GM21447 (cell line): ENCODE measurements around the gene FREM2.

Experiments used
- ATAC-seq: cut with Tn5 transposase; IDR thresholded peaks from one replicate; pipeline ENCODE4 v1.9.1; 2021; ENCODE audit not compliant: unreplicated experiment

FREM2 gene

DNA sequence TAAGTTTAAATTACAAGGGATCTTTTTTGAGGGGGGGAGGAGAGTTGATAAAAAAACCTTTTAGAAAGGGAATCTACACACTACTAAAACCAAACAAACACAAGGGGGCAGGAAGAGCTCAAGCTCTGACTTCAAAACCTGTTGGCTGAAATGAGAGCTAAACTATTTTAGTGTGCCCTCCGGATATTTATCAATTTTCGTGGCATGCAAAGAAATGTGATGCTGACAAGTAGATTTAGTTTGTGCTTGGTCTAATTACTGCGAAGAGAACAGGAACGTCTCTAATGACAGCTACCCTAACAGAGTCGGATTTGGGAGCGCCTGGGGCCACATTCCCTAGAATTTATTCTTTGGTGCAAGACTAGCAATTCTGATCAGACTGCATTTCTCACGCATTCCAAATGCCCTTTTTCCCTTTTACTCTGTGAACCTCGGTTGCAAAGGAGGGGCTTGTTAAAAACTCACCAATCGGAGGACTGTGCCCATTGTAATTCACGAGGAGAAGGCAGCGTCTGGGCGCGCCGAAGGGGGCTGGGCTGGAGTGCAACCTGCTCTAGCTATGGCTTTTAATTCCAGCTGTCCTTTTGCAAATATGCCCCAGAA lies 802 bp upstream of the FREM2 start:
- no peak for ATAC-seq

DNA sequence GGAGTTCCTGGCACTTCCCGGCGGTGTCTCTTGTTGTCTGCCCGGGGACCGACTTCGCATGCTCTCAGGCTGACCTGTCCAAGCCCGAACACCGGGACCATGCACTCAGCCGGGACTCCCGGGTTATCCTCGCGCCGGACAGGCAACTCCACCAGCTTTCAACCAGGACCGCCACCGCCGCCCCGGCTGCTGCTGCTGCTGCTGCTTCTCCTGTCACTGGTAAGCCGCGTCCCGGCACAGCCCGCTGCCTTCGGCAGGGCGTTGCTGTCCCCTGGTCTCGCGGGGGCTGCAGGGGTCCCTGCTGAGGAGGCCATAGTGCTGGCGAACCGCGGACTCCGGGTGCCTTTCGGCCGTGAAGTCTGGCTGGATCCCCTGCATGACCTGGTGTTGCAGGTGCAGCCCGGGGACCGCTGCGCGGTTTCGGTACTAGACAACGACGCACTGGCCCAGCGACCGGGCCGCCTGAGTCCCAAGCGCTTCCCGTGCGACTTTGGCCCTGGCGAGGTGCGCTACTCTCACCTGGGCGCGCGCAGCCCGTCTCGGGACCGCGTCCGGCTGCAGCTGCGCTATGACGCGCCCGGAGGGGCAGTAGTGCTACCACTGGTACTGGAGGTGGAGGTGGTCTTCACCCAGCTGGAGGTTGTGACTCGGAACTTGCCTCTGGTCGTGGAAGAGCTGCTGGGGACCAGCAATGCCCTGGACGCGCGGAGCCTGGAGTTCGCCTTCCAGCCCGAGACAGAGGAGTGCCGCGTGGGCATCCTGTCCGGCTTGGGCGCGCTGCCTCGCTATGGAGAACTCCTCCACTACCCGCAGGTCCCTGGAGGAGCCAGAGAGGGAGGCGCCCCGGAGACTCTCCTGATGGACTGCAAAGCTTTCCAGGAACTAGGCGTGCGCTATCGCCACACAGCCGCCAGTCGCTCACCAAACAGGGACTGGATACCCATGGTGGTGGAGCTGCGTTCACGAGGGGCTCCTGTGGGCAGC lies 661 bp downstream of the FREM2 start:
- no peak for ATAC-seq

DNA sequence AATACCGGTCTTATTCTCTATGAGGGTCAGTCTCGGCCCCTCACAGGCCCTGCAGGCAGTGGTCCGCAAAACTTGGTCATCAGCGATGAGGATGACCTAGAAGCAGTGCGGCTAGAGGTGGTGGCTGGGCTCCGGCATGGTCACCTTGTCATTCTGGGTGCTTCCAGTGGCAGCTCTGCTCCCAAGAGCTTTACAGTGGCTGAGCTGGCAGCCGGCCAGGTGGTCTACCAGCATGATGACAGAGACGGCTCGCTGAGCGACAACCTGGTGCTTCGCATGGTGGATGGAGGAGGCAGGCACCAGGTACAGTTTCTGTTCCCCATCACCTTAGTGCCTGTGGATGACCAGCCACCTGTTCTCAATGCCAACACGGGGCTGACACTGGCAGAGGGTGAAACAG lies 1.8 kb downstream of the FREM2 start:
- no peak for ATAC-seq

DNA sequence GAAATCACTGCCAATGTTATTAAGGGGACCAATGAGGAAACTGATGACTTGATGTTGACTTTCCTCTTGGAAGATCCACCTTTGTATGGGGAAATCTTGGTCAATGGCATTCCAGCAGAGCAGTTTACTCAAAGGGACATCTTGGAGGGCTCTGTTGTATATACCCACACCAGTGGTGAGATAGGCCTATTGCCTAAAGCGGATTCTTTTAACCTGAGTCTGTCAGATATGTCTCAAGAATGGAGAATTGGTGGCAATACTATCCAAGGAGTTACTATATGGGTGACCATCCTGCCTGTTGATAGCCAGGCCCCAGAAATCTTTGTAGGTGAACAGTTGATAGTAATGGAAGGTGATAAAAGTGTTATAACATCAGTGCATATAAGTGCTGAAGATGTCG lies 3.4 kb downstream of the FREM2 start:
- ATAC-seq, result no peak

DNA sequence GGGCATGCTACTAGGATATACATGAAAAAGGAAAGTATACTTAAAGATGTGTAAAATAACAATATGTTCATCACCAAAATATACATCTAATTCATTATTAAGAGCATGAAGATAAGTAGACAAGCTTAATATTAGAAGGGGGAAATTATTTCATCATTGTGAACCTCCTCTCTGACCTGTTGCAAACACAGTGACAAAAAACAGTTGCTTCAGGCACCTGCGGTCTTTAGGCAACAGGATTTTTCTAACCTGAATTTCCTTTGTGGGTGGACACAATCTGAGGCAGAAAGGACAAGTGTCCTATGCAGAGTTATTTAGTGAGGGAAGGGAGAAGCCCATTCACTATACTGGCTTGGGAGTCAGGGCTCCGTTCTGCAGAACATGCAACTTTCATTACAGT lies 6.3 kb downstream of the FREM2 start:
- no peak for ATAC-seq

DNA sequence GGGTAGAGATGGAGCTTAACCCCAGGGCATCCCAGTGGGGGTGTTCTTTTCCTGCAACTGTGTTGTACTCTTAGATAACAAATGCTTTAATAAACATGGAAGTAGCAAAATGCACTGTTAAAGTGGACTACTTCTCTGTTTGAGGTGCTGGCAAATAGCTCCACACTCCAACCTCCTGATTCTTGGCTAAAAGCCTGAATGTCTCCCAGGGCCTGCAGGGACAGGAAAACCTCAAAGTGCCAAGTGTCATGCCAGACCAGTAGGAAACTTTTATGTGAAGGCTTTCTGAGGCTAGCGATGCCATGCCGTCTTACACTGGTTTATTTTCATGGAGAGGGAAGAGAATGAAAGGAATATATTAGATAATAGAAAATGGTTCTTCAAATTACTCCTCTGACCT lies 6.8 kb downstream of the FREM2 start:
- ATAC-seq, result no peak

DNA sequence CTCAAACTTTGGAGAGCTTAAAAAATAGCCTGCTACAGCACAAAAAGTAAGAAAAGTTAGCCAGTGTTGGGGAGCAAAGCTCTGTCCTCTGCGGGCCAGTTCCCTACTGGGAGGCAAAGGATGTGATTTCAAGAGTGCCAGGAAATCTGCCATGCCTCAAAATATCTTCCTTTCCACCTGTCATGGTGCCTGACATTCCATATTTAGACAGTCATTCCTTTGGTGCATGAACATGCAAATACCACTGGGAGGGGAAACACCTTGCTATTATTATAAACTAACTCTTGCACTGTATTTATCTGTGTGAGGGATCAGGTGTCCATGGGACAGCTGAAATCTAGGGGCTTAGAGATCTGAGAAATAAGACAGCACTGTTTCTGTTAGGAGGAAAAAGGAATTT lies 10.3 kb downstream of the FREM2 start:
- no peak for ATAC-seq

DNA sequence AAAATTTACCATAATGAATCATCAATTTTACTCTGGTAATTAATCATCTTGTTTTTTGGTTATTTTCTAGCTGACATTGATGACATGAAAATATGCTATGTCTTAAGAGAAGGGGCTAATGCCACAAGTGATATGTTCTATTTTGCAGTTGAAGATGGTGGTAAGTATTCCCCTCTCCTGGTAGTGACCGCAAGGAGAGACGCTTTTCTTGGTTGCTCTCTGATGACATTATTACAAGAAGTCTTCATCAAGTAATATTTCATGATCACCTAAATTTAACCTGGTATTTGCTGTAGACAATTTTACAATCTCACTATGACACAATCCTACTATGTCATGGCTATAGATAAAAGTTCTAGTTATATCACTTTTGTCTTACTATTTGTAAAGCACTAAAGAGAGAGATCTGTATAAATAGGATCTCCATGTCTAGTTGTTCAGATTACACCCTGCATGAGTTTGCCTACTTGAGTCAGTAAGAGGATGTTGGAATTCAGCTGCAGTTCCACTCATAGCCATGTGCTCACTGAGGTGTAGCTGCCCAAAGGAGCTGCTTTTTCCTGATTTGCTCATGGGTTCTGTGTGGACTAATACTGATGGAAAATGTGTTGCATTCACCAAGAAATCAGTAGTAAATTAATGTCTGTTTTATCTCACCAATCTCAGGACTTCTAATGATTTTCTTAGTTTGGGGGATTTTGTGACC lies 10.9 kb downstream of the FREM2 start:
- ATAC-seq, result no peak

DNA sequence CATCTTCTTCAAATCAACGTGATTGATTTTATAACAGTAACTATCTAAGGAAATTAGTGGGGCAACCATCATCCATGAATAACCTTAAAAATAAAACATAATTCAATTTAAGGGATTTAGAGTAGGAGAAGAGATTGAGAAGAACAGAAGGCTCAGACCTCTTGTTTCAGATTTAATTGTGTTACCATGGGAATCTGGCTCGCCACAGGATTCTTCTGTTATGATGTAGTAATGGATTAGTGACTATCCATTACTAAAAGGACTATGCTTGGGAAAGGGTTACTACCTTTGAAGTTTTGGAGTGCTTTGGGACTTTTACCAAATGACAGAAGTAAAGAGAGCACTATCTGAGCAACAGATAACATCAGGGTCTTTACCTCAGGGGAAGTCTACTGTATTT lies 13.2 kb downstream of the FREM2 start:
- no peak for ATAC-seq

DNA sequence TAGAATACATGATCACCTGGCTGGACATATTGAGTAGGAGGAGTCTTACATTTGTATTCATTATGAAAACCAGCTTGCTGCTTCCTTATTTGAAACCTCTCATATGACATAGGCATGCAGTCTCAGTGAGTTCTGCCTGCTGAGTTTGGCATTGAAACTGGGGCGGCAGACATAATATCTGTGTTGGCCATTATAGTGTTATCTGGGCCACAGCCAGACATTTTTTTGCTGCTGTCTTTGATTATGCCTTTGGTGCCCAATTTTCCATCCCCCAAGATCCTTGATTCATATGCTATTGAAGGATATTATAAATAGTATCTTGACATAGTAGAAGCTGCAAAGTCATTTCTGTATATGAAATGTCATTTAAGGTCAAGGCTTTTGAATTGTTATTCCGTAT lies 15.8 kb downstream of the FREM2 start:
- ATAC-seq, result no peak

DNA sequence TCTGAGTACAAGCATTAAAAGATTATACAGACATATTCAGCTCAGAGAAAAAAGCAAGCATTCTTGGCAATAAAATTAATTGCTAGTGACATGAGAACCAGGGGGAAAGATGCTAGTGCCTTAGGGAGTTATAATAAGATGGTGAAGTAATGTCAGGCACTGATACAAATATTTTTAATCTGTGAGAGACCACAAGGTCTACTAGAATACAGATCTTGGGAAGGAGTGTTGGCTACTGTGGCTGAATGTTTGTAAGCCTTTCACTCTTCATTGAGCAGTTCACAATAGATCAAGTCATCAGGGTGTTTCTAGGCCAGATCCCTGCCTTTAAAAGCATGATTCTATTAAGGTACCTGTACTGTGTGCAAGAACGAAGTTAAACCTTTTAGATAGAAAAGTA lies 16.4 kb downstream of the FREM2 start:
- no peak for ATAC-seq

DNA sequence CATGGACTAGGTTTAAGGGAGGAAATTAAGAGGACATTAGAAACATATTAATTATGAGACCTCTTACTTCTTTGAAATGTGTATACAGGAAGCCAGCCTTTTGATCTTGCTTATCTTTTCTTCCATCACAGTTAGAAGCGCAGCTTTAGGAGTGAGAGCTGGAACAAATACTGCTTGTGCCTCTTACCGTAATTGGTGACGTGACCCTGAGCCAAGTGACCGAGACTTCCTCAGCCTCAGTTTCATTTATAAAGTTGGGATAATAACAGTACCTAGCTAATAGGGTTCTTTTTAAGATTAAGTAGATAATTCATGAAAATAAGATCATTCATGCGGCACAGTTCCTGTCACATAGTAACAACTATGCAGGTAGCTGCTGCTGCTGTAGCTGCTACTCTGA lies 18.5 kb downstream of the FREM2 start:
- no peak for ATAC-seq

DNA sequence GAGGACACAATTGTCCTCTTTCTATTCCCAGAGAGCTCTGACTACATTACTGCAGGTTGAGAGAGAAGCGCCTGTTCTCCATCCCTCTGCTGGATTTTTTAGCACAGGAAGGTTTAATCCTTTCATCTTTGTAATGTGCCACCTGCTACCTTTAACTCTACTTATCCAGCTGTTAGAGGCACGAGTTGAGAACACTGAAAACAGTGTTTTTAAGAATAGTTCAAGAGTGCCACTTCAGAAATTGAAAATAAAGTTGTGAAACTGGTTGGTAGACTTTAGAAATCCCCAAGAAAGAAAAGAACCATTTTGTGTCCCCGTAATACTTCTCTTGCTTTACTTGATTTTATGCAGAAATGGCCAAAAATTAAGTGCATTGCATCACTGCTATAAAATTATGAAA lies 20.6 kb downstream of the FREM2 start:
- ATAC-seq, result no peak

DNA sequence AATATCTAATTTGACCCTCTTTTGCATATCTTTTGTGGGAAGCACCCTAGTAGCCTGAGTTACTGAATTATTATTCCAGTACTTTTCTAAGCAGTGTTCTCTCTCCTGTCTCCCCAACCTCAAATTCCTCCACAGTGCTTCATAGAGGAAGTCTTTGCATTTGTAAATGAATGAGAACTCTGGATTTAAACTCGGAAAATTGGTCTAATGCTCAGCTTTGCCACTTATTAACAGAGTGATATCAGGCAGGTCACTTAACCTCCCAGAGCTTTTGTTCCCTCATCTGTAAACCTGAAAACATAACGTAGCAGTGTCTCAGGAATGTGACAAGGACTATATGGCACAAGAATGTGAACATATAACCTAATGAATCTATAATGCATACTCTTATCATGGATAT lies 26.2 kb downstream of the FREM2 start:
- ATAC-seq, result no peak

DNA sequence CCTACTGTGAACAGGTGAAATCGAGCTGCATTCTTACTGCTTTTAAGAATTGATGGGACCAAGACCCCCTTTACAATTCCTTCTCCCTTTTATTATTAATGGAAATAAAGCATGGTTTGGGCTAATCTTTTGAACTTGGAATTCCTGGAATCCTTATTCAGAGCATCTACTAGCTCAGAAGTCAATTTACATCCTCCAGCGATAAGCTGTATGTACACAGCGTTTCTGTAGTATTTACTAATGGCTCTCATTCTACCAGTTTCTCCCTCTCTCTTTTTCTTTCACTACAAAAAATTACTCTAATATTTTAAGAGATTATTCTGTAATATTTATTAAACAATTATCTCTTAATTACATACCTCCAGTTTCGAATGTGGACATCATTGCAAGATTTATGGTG lies 31.5 kb downstream of the FREM2 start:
- ATAC-seq, result no peak

DNA sequence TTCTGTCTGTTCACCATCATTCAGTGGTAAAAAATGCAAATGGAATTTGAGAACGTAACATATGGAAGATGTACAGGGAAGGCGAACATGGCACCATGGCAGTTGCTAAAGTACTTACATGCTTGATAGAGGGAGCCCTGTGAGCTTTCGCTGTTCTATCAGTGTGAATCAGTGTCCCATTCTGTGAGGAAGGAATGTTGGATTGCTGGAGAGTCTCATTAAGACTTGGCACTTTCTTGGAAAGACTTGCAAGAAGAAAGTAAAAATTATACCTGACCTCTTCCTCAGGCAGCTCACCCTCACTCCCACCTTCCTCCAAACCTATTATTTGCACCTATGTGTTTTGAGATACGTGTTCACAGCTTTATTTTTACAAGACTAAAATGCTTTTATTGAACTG lies 43.5 kb downstream of the FREM2 start:
- no peak for ATAC-seq

DNA sequence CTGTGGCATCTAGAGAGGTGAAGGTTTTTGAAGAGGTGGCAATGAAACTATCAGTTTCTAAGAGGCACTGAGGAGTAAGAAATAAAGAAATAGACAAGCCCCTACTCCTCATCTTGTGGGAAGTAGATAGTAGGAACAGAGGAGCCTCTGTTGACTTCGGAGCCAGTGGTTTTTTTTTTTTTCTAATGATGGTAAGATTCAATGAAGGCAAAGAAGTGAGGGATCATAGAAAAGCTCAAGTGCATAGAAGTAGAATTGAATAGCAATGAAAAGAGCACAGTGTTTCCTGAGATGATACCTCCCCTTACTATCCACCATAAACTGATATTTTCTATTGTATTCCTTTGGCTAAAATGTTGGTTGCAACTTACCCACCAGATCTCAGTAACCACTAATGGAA lies 46.3 kb downstream of the FREM2 start:
- ATAC-seq, result no peak

DNA sequence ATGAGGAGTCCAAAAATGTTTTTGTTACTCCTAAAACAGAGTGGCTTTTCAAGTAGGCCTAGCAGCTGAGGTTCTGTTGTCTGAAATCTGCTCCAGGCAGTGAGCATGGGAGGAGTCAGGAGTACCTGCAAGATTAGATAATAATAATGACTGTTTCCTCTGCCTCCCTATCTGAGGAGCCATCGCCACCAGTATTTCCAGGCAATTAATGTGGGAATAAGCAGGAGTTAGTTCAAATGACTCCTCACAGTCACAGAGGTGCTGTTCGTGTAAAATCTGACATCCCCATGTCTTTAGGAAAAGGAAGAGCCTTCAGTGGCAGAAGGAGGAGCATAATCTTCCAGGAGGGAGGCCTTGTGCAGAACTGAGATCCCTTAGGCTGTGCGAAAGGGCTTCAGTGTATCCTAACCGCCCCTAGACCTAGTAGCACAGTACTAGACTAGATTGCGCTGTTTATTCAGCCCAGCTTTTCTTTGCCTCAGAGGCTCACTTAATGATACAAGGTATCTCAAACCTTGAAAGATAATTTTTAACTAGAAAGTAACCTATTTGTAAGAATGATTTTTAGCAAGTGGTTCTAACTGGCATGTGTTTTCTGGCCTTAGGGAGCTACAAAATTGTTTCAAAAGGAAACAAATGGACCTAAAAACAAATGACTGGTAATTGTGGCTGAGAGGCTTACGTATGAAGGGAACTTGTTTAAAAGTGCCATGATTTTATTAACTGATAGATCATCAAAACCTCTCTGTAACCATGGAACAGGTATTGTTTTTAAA lies 49.0 kb downstream of the FREM2 start:
- no peak for ATAC-seq

DNA sequence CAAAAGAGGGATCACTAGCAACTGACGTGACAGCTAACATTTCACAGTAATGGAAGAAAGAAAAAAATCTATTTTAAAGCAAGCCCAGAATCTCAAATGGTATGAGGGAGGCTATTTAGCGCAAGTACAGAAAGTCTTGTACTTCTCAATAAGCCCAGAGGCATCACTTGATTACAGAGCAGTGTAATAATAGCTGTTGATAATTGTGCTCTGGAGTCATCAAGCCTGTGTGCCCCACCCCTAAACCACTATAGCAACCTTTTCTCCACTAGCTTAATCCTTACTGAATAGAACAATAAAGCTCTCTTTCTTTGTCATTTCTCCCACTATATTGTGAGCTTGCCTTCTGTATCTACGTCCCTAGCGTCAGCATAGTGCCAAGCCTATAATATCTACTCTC lies 56.6 kb downstream of the FREM2 start:
- no peak for ATAC-seq

DNA sequence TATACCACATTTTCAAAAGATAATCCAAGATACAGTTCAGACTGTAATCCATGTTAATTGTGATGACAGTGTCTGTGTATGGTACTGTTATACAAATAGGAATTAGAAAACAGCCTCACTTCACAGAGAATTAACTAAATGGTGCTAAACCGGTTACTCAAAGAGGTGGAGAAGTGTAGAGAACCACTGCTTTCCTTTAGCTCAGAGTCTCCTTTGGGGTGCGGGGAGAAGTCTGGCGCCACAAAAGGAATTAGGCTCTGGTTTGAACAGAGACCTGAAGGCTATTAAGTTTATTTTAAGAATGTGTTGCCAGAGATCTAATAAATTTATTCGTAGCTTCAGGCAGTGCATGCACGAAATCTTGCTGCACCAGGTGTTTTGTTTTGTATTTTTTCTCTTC lies 65.8 kb downstream of the FREM2 start:
- ATAC-seq, result no peak

DNA sequence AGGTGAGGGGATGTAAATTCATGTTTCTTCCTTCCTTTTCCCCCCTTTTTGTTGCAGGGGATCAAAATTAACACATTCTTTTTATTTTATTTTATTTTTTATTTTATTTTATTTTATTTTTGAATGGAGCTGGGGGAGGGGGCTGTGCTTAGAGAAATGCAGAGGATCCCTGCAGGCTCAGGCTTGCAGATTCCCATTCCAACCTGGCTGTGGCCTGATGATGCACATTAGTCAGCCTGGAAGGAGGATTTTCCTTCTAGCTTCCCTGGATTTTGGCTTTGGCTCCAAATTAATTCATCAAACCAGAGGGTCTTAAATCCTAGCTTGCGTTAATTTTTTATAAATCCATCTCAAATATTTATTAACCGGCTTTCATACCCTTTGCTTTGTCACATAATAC lies 67.0 kb downstream of the FREM2 start:
- ATAC-seq, result no peak
